Fibroblast of villous mesenchyme (primary cell): ENCODE results near the gene CDH22. TPM values are rescaled to one million over a fixed set of nuclear protein-coding genes. Genes with fewer than 3 reads are reported as not detected.

Experiments
- DNase-seq: peaks from one replicate; pipeline ENCODE4 v3.0.0-alpha.2; 2010; ENCODE audit warnings: low read depth
- H3K4me3 ChIP-seq: 2 replicates; pipeline ENCODE4 v1.5.1; 2011; ENCODE audit warnings: low read depth, mild to moderate bottlenecking, low read length
- CTCF ChIP-seq: IDR thresholded peaks from 2 replicates; pipeline ENCODE4 v1.5.1; 2012; ENCODE audit warnings: low read depth, mild to moderate bottlenecking, low read length; ENCODE audit not compliant: insufficient read depth
- total RNA-seq: library from RNA; depleted of rRNA; stranded (reverse); fragments of >200 nt; gene quantifications from 2 replicates; pipeline ENCODE4 v1.2.3, GENCODE V29; 2012

The CDH22 gene
- total RNA-seq, 1 donor = not detected

GRCh38 chr20:46353500-46354206 lies 45.4 kb upstream of the CDH22 start:
- H3K4me3 ChIP-seq = no peak overlapping the region
- no peak for DNase-seq
- TF ChIP-seq CTCF = no peak

- H3K4me3 ChIP-seq = no peak overlapping the region
- DNase-seq = no peak
- TF ChIP-seq CTCF = no peak
Observed at GRCh38 chr20:46352370-46352938, 44.2 kb upstream of the CDH22 start.

- no peak for DNase-seq
Observed at GRCh38 chr20:46351357-46352058, 43.2 kb upstream of the CDH22 start.

GRCh38 chr20:46350986-46351267 lies 42.6 kb upstream of the CDH22 start:
- no peak overlapping the region for H3K4me3 ChIP-seq
- DNase-seq = no peak
- TF ChIP-seq CTCF = no peak

More at GRCh38 chr20:46351357-46352058, 43.2 kb upstream of the CDH22 start:
- no peak overlapping the region for H3K4me3 ChIP-seq
- TF ChIP-seq CTCF = no peak

GRCh38 chr20:46350201-46350985 lies 42.1 kb upstream of the CDH22 start:
- H3K4me3 ChIP-seq = no peak overlapping the region
- peak; percentile 93 for DNase-seq
- TF ChIP-seq CTCF = no peak

GRCh38 chr20:46349742-46350056 lies 41.4 kb upstream of the CDH22 start:
- DNase-seq = no peak
- no peak for TF ChIP-seq CTCF
- H3K4me3 ChIP-seq = no peak overlapping the region
